Caco-2 (cell line): ENCODE results near the gene CNR2. TPM values are rescaled to one million over a fixed set of nuclear protein-coding genes. Genes with fewer than 3 reads are reported as not detected.
"Not testable (repeated sequence)": the region's sequence is repeated elsewhere in the genome, so short reads cannot be mapped to it uniquely, and the experiment has no call there.

ENCODE experiments used
- BruUV-seq: library from RNA; stranded (reverse); fragments of 400-500 nt; replicated peaks from 2 replicates; lab custom pipeline; 2021; lab: Mats Ljungman, UMichigan
- CTCF ChIA-PET: fragments of 300-600 bp; sonication (Branson Sonifier 250); formaldehyde crosslinking; loops from one replicate; lab custom pipeline; 2022; ENCODE audit warnings: antibody characterized with exemption; lab: Charles Lee
- POLR2A ChIA-PET: fragments of 300-600 bp; sonication (Branson Sonifier 250); formaldehyde crosslinking; loops from one replicate; lab custom pipeline; 2022; ENCODE audit warnings: antibody characterized with exemption; lab: Charles Lee
- DNase-seq, 2 experiments: peaks; one replicate each; pipeline versions ENCODE4 v3.0.0 to v3.0.0-alpha.2; 2020 to 2022
- H3K27me3 ChIP-seq: replicated peaks from 2 replicates; pipeline ENCODE4 v1.6.0; 2011; ENCODE audit warnings: low read length; ENCODE audit not compliant: control insufficient read depth, insufficient read depth
- H3K36me3 ChIP-seq: 2 replicates; pipeline ENCODE4 v1.5.1; 2011; ENCODE audit warnings: low read length; ENCODE audit not compliant: control insufficient read depth, insufficient read depth
- H3K4me1 ChIP-seq: fragments of 250-450 bp; sonication (Bioruptor Pico); 2 replicates; pipeline ENCODE4 v1.5.1; 2020; ENCODE audit warnings: mild to moderate bottlenecking
- H3K4me3 ChIP-seq: 2 replicates; pipeline ENCODE4 v1.5.1; 2011; ENCODE audit warnings: low read depth, mild to moderate bottlenecking, control low read depth, low read length
- H3K9me3 ChIP-seq: fragments of 250-450 bp; sonication (Bioruptor Pico); 2 replicates; pipeline ENCODE4 v1.5.1; 2020; ENCODE audit warnings: mild to moderate bottlenecking, moderate library complexity
- H3K27ac Mint-ChIP-seq: one replicate; pipeline ENCODE4 v1.8.0; 2022; ENCODE audit warnings: mixed read lengths; ENCODE audit not compliant: unreplicated experiment
- H3K27me3 Mint-ChIP-seq: one replicate; pipeline ENCODE4 v1.8.0; 2022; ENCODE audit warnings: mixed read lengths; ENCODE audit not compliant: insufficient read depth, unreplicated experiment
- H3K36me3 Mint-ChIP-seq: one replicate; pipeline ENCODE4 v1.8.0; 2022; ENCODE audit warnings: mild to moderate bottlenecking, mixed read lengths; ENCODE audit not compliant: insufficient read depth, unreplicated experiment
- H3K4me1 Mint-ChIP-seq: one replicate; pipeline ENCODE4 v1.8.0; 2022; ENCODE audit warnings: low read depth, mixed read lengths; ENCODE audit not compliant: unreplicated experiment
- H3K4me3 Mint-ChIP-seq: one replicate; pipeline ENCODE4 v1.8.0; 2022; ENCODE audit warnings: mild to moderate bottlenecking, moderate library complexity, mixed read lengths; ENCODE audit not compliant: unreplicated experiment
- H3K9me3 Mint-ChIP-seq: one replicate; pipeline ENCODE4 v1.8.0; 2022; ENCODE audit warnings: mixed read lengths; ENCODE audit not compliant: unreplicated experiment
- CTCF ChIP-seq, 2 experiments: fragments of 200-600 bp in 1 of 2; IDR thresholded peaks; 1 replicate in 1 of 2; 2 replicates in 1 of 2; pipeline versions ENCODE4 v1.5.1 to v1.8.0; 2011 to 2022; ENCODE audit warnings: antibody characterized with exemption in 1 of 2, control low read depth in 1 of 2, inconsistent platforms in 1 of 2, low read depth in 1 of 2, low read length in 1 of 2, mild to moderate bottlenecking in 1 of 2, moderate library complexity in 1 of 2; ENCODE audit not compliant: insufficient read depth in 1 of 2, severe bottlenecking in 1 of 2, unreplicated experiment in 1 of 2
- intact Hi-C: fragments of 100-400 bp; cut with micrococcal nuclease; formaldehyde crosslinking; loops from one replicate; pipeline ENCODE4 v1.10.0; 2022; ENCODE audit not compliant: unreplicated experiment
- total RNA-seq: library from RNA; stranded (reverse); gene quantifications from 2 replicates; pipeline ENCODE4 v1.2.3, GENCODE V29; 2022

Gene CNR2
- total RNA-seq, 1 experiment from 2014 or later = not detected

- Histone ChIP-seq H3K36me3 (no peaks in the 10 kb centered on the region), H3K27me3 (no peaks in the 10 kb centered on the region), H3K9me3 (no peaks in the 10 kb centered on the region), H3K4me1 (peaks cover 12% of the 10 kb centered on the region; the same call in 1 of the 2 replicates), H3K4me3 (peak within 1 kb of the TSS; percentile 69)
- intact Hi-C loops = loop anchor here (1.0 to 5.0 kb wide), 4 partner anchors 21 to 153 kb away; partner anchors contain the start of genes MYOM3 and SRSF10
- CTCF ChIA-PET = interaction anchor here (0.6 to 1.1 kb wide), 2 partner anchors 68 to 71 kb away, joined by 4 read pairs; no protein-coding TSS in a partner anchor
- TF ChIP-seq CTCF (IDR thresholded peaks at IDR 0.05; ENCODE audit: insufficient read depth in 1 of 2, low read depth in 1 of 2, low read length in 1 of 2, severe bottlenecking in 1 of 2, unreplicated experiment in 1 of 2) = no peak
- Mint-ChIP-seq H3K27ac (peak within 1 kb of the TSS; percentile 99), H3K36me3 (peaks cover 60% of the 10 kb centered on the region), H3K4me1 (no peaks in the 10 kb centered on the region), H3K4me3 (peak within 1 kb of the TSS; percentile 94), H3K27me3 (no peaks in the 10 kb centered on the region), H3K9me3 (no peaks in the 10 kb centered on the region)
- TSS peak; percentile 41 for BruUV-seq
- POLR2A ChIA-PET = interaction anchor here (0.6 to 1.7 kb wide), 9 partner anchors 15 to 182 kb away, joined by 3 to 7 read pairs (median 4); partner anchors contain the start of genes GALE, PITHD1 and SRSF10
- DNase-seq = peak; percentile 95 to 96
Observed at GRCh38 chr1:23959461-23960290, 46.5 kb upstream of the CNR2 start, which contains the start of gene PNRC2. TSS of gene PNRC2 (plus strand) at chr1:23959828. CDS start at chr1:23961458, 1,630 bp downstream.

GRCh38 chr1:23958810-23959460 is 45.8 kb upstream of the CNR2 start:
- intact Hi-C loops = loop anchor here (1.0 to 5.0 kb wide), 4 partner anchors 21 to 154 kb away; partner anchors contain the start of genes MYOM3 and SRSF10
- ChIA-PET CTCF (interaction anchor here (0.6 to 1.1 kb wide), 2 partner anchors 69 to 72 kb away, joined by 4 read pairs; no protein-coding TSS in a partner anchor), POLR2A (interaction anchor here (0.5 to 1.7 kb wide), 7 partner anchors 21 to 229 kb away, joined by 3 to 9 read pairs (median 3); partner anchors contain the start of genes PITHD1 and SRSF10)
- Histone ChIP-seq H3K27me3 (no peaks in the 10 kb centered on the region), H3K36me3 (no peaks in the 10 kb centered on the region), H3K9me3 (no peaks in the 10 kb centered on the region), H3K4me1 (peaks cover 6% of the 10 kb centered on the region; the same call in 1 of the 2 replicates), H3K4me3 (peak overlapping the region; percentile 69)
- H3K27me3 Mint-ChIP-seq = no peaks in the 10 kb centered on the region
- BruUV-seq = TSS peak; percentile 73
- peaks cover 53% of the 10 kb centered on the region for H3K36me3 Mint-ChIP-seq
- DNase-seq = peak; percentile 86 to 93
- peak overlapping the region; percentile 99 for H3K27ac Mint-ChIP-seq
- peak in 1 of 2 experiments; percentile 45 for TF ChIP-seq CTCF (IDR thresholded peaks at IDR 0.05; ENCODE audit: insufficient read depth in 1 of 2, low read depth in 1 of 2, low read length in 1 of 2, severe bottlenecking in 1 of 2, unreplicated experiment in 1 of 2)
- H3K4me1 Mint-ChIP-seq = no peaks in the 10 kb centered on the region
- H3K9me3 Mint-ChIP-seq = no peaks in the 10 kb centered on the region
- H3K4me3 Mint-ChIP-seq = peak overlapping the region; percentile 94

GRCh38 chr1:23958040-23958809 is 45.1 kb upstream of the CNR2 start:
- CTCF ChIA-PET = interaction anchor here (0.7 kb wide), 1 partner anchor 770 kb away, joined by 5 read pairs; no protein-coding TSS in a partner anchor
- H3K4me1 ChIP-seq, H3K27me3 ChIP-seq, H3K36me3 ChIP-seq, H3K9me3 ChIP-seq, H3K9me3 Mint-ChIP-seq, H3K4me1 Mint-ChIP-seq, BruUV-seq, H3K27me3 Mint-ChIP-seq, DNase-seq: not testable (repeated sequence)
- H3K27ac Mint-ChIP-seq = peak overlapping the region; percentile 99
- H3K4me3 ChIP-seq = peak overlapping the region; percentile 69
- POLR2A ChIA-PET = interaction anchor here (0.5 to 1.7 kb wide), 3 partner anchors 180 to 229 kb away, joined by 3 to 9 read pairs (median 5); partner anchors contain the start of gene PITHD1
- intact Hi-C loops = loop anchor here (2.0 to 5.0 kb wide), 3 partner anchors 41 to 155 kb away; partner anchors contain the start of gene MYOM3
- H3K4me3 Mint-ChIP-seq = peak overlapping the region; percentile 94
- H3K36me3 Mint-ChIP-seq = peaks cover 47% of the 10 kb centered on the region
